Karpas-422 (cell line): Measurements from ENCODE around the gene FAHD1. TPM values are rescaled to one million over a fixed set of nuclear protein-coding genes. Genes with fewer than 3 reads are reported as not detected.

Experiments
- DNase-seq: peaks from one replicate; pipeline ENCODE4 v3.0.0-alpha.2; 2015
- H2AFZ ChIP-seq: fragments of 200-600 bp; sonication (generic); 2 replicates; pipeline ENCODE4 v1.6.1; 2014; ENCODE audit warnings: antibody characterized with exemption, low read length, mixed read lengths
- H3K27ac ChIP-seq: fragments of 200-600 bp; sonication (generic); 2 replicates; pipeline ENCODE4 v1.5.1; 2014; ENCODE audit warnings: mild to moderate bottlenecking, low read length, moderate library complexity
- H3K27me3 ChIP-seq: fragments of 200-600 bp; sonication (generic); 2 replicates; pipeline ENCODE4 v1.6.1; 2014; ENCODE audit warnings: low read length, mixed read lengths
- H3K36me3 ChIP-seq: fragments of 200-600 bp; sonication (generic); 2 replicates; pipeline ENCODE4 v1.6.1; 2014; ENCODE audit warnings: low read length, mixed read lengths; ENCODE audit not compliant: insufficient read depth
- H3K4me1 ChIP-seq: fragments of 200-600 bp; sonication (generic); 2 replicates; pipeline ENCODE4 v1.6.1; 2014; ENCODE audit warnings: mild to moderate bottlenecking, low read length, mixed read lengths
- H3K4me2 ChIP-seq: fragments of 200-600 bp; sonication (generic); 2 replicates; pipeline ENCODE4 v1.6.1; 2014; ENCODE audit warnings: low read length, low read depth, mild to moderate bottlenecking; ENCODE audit not compliant: poor library complexity, severe bottlenecking
- H3K4me3 ChIP-seq: fragments of 200-600 bp; sonication (generic); 2 replicates; pipeline ENCODE4 v1.5.1; 2014; ENCODE audit warnings: mild to moderate bottlenecking, antibody characterized with exemption, low read length, mixed read lengths
- H3K79me2 ChIP-seq: fragments of 200-600 bp; sonication (generic); 2 replicates; pipeline ENCODE4 v1.6.1; 2014; ENCODE audit warnings: mild to moderate bottlenecking, low read length, mixed read lengths
- H3K9ac ChIP-seq: fragments of 200-600 bp; sonication (generic); 2 replicates; pipeline ENCODE4 v1.6.0; 2014; ENCODE audit warnings: low read length
- H3K9me2 ChIP-seq: fragments of 200-600 bp; sonication (generic), shearing (Covaris generic); replicated peaks from 2 replicates; pipeline ENCODE4 v1.6.0; 2014; ENCODE audit warnings: mild to moderate bottlenecking, low read length, moderate library complexity; ENCODE audit not compliant: insufficient read depth
- H3K9me3 ChIP-seq: fragments of 300-700, 200-600 bp; sonication (generic); 2 replicates; pipeline ENCODE4 v1.6.1; 2014; ENCODE audit warnings: low read length, mixed read lengths
- H4K20me1 ChIP-seq: fragments of 200-600 bp; sonication (generic); 2 replicates; pipeline ENCODE4 v1.6.1; 2014; ENCODE audit warnings: mild to moderate bottlenecking, antibody characterized with exemption, low read length, low read depth; ENCODE audit not compliant: insufficient read depth
- total RNA-seq: library from RNA; depleted of rRNA; stranded (reverse); fragments of >200 nt; shearing (Covaris generic); gene quantifications from 2 replicates; pipeline ENCODE4 v1.2.3, GENCODE V29; 2014; ENCODE audit warnings: low replicate concordance

The FAHD1 gene
- total RNA-seq, 1 experiment from 2014 or later: 12.6 TPM

DNA sequence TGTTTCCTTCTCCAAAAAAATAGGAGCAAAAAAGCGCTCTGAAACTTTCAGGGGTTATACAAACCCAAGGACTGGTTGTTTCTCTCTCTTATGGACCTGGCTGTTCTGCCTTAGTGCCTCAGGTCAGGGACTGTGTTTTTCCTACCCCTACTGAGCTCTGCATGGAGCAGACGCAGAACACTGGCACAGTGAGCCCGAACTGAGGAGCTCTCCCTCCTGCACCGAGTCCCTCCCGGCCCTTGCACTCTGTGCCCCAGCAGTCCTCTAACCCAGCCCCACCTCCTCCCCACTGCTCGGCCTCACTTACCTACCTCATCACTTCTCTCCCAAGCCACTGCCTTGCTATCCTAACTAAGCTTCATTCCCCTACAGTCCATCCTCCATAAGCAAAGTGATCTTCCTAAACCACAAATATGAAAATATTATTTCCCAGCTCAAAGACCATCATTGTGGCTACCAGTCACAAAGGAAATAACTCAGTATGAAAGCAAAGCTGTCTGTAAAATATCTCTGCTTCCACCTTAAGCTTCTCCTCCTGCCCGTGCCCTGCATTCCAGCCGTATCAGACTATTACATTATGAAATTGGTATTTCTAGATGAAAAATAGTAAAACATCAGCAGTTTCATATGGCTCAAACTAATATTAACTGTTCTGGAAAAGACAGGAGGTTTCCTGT lies 31.3 kb downstream of the FAHD1 start:
- Histone ChIP-seq H4K20me1 (no peaks in the 10 kb centered on the region), H3K9me2 (no peaks in the 10 kb centered on the region), H3K9ac (no peak overlapping the region), H3K27me3 (no peaks in the 10 kb centered on the region), H2AFZ (no peak overlapping the region), H3K4me1 (no peaks in the 10 kb centered on the region), H3K4me2 (no peak overlapping the region), H3K79me2 (no peaks in the 10 kb centered on the region), H3K27ac (no peak overlapping the region), H3K9me3 (no peaks in the 10 kb centered on the region), H3K36me3 (no peaks in the 10 kb centered on the region), H3K4me3 (no peak overlapping the region)
- no peak for DNase-seq

DNA sequence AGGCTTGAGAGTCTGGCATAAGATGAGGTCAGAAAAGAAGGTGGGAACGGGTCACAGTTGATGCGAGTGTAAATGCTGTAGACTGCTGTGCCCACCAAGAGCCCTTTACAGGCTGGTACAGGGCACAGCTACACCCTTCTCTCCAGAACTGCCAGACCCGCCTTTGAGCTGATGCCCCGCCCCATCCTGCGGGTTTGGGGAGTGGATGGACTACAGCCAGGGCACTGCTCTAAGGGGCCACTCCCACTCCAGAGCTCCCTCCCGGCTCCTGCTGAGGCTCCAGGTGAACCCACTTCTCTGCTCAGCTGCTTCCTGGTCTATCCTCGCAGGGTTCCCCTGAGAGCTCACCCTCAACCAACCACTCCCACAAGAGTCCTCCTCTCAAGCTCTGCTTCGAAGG lies 32.6 kb downstream of the FAHD1 start:
- H3K79me2 ChIP-seq: no peaks in the 10 kb centered on the region
- no peaks in the 10 kb centered on the region for H3K36me3 ChIP-seq
- DNase-seq: no peak
- H4K20me1 ChIP-seq: no peaks in the 10 kb centered on the region
- no peaks in the 10 kb centered on the region for H3K27me3 ChIP-seq
- H3K4me1 ChIP-seq: peaks cover 3% of the 10 kb centered on the region; the same call in 1 of the 2 replicates
- no peak overlapping the region for H2AFZ ChIP-seq
- H3K27ac ChIP-seq: no peak overlapping the region
- H3K4me2 ChIP-seq: no peak overlapping the region
- H3K9ac ChIP-seq: no peak overlapping the region
- H3K9me3 ChIP-seq: no peaks in the 10 kb centered on the region
- H3K9me2 ChIP-seq: no peaks in the 10 kb centered on the region
- no peak overlapping the region for H3K4me3 ChIP-seq

DNA sequence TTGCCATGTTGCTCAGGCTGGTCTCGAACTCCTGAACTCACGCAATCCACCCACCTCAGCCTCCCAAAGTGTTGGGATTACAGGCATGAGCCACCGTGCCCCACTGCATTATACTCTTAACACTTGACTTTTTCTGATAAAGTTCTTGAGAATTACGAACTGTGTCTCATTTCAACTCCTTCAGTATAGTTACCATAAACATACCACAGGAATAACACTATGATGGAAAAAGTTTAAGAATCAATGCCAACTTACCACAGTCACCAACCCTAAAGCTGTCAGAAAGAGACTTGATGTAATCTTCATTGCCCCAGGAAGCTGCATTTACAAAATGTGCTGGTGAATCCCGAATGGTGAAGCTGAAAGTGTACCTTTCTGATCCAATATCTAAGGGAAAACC lies 34.7 kb downstream of the FAHD1 start:
- H3K9ac ChIP-seq: no peak overlapping the region
- H3K9me3 ChIP-seq: no peaks in the 10 kb centered on the region
- DNase-seq: no peak
- H3K4me1 ChIP-seq: peaks cover 3% of the 10 kb centered on the region; the same call in 1 of the 2 replicates
- no peak overlapping the region for H3K27ac ChIP-seq
- H3K4me3 ChIP-seq: no peak overlapping the region
- H3K27me3 ChIP-seq: no peaks in the 10 kb centered on the region
- no peak overlapping the region for H2AFZ ChIP-seq
- no peaks in the 10 kb centered on the region for H3K79me2 ChIP-seq
- H3K36me3 ChIP-seq: no peaks in the 10 kb centered on the region
- H4K20me1 ChIP-seq: no peaks in the 10 kb centered on the region
- no peaks in the 10 kb centered on the region for H3K9me2 ChIP-seq
- no peak overlapping the region for H3K4me2 ChIP-seq

DNA sequence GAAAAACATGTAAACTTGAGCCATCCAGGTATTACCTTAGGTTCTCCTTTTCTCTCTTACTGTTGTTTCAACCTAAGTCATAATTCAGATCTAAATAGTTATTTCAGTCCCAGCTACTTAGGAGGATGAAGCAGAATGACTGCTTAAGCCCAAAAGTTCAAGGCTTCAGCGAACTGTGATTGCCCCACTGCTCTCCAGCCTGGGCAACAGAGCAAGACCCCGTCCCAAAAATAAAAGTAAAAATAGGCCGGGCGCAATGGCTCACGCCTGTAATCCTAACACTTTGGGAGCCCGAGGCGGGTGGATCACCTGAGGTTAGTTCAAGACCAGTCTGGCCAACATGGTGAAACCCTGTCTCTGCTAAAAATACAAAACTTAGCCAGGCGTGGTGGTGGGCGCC lies 35.4 kb downstream of the FAHD1 start:
- H2AFZ ChIP-seq: no peak overlapping the region
- no peak overlapping the region for H3K4me3 ChIP-seq
- no peak overlapping the region for H3K9ac ChIP-seq
- H3K9me3 ChIP-seq: no peaks in the 10 kb centered on the region
- no peaks in the 10 kb centered on the region for H3K36me3 ChIP-seq
- H3K79me2 ChIP-seq: no peaks in the 10 kb centered on the region
- peaks cover 3% of the 10 kb centered on the region; the same call in 1 of the 2 replicates for H3K4me1 ChIP-seq
- H3K9me2 ChIP-seq: no peaks in the 10 kb centered on the region
- H3K4me2 ChIP-seq: no peak overlapping the region
- no peak for DNase-seq
- no peaks in the 10 kb centered on the region for H4K20me1 ChIP-seq
- no peaks in the 10 kb centered on the region for H3K27me3 ChIP-seq
- no peak overlapping the region for H3K27ac ChIP-seq

DNA sequence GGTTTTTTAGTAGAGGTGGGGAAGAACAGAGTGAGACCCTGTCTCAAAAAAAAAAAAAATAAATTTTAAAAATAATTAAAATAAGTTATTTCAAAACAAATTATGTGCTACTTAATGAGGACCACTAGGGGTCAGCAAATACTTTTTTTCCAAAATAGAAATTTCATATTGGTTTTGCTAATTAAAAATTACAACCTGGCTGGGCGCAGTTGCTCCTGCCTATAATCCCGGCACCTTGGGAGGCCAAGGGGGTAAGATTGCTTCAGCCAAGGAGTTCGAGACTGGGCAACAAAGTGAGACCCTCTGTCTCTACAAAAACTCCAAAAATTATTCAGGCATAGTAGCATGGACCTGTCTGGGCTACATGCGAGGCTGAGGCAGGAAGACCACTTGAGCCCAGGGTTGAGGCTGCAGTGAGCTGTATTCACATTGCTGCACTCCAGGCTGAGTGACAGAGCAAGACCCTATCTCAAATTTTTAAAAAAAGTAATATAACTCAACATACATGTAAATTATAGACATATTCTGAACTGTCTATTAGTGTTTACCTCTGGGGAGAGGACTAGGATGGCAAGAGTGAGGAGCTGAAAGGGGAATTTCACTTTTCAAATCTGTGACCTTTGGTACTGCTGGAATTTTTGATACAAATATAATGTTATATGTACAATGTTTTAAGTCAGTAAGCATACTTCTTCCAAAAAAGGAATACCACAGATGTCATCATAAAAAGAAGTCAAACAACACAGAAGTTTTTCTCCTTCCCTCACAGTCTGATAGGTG lies 36.9 kb downstream of the FAHD1 start:
- Histone ChIP-seq H3K4me3 (no peak overlapping the region), H3K9me2 (no peaks in the 10 kb centered on the region), H3K36me3 (no peaks in the 10 kb centered on the region), H3K4me2 (no peak overlapping the region), H3K27ac (no peak overlapping the region), H3K27me3 (no peaks in the 10 kb centered on the region), H3K4me1 (peaks cover 3% of the 10 kb centered on the region; the same call in 1 of the 2 replicates), H3K9ac (no peak overlapping the region), H4K20me1 (no peaks in the 10 kb centered on the region), H2AFZ (no peak overlapping the region), H3K9me3 (no peaks in the 10 kb centered on the region), H3K79me2 (no peaks in the 10 kb centered on the region)
- DNase-seq: peak; percentile 78

DNA sequence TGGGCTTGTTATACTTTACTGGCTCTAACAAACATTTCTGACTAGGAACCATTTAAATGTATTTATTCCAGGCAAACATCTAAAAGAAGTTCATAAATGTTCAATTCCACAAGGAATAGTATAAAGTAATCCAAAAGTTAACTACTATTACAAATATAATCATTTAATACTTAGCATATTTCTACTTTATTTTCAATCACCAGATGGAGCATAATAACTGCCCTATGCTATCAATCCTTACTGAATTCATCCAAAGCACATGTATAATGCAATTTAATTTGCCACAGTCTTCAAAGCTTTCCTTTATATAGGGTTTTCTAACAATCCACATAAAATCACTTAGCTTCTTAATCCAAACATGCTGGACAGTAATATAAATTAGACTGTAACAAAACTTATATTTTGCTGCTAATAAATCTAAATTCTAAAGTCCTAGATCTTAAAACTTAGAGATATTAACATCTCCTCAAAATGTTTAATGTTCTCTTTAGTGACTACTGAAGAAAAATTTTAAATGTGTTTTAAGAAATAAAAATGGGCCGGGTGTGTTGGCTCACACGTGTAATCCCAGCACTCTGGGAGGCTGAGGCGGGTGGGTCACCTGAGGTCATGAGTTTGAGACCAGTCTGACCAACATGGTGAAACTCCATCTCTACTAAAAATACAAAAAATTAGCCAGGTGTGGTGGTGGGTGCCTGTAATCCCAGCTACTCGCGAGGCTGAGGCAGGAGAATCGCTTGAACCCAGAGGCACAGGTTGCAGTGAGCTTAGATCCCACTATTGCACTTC lies 39.1 kb downstream of the FAHD1 start:
- H3K4me2 ChIP-seq: no peak overlapping the region
- H3K4me3 ChIP-seq: no peak overlapping the region
- H3K9me3 ChIP-seq: no peaks in the 10 kb centered on the region
- H3K79me2 ChIP-seq: no peaks in the 10 kb centered on the region
- no peak overlapping the region for H3K27ac ChIP-seq
- H3K36me3 ChIP-seq: no peaks in the 10 kb centered on the region
- no peaks in the 10 kb centered on the region for H3K27me3 ChIP-seq
- no peak overlapping the region for H2AFZ ChIP-seq
- peaks cover 3% of the 10 kb centered on the region; the same call in 1 of the 2 replicates for H3K4me1 ChIP-seq
- H3K9ac ChIP-seq: no peak overlapping the region
- no peaks in the 10 kb centered on the region for H3K9me2 ChIP-seq
- H4K20me1 ChIP-seq: no peaks in the 10 kb centered on the region
- no peak for DNase-seq

DNA sequence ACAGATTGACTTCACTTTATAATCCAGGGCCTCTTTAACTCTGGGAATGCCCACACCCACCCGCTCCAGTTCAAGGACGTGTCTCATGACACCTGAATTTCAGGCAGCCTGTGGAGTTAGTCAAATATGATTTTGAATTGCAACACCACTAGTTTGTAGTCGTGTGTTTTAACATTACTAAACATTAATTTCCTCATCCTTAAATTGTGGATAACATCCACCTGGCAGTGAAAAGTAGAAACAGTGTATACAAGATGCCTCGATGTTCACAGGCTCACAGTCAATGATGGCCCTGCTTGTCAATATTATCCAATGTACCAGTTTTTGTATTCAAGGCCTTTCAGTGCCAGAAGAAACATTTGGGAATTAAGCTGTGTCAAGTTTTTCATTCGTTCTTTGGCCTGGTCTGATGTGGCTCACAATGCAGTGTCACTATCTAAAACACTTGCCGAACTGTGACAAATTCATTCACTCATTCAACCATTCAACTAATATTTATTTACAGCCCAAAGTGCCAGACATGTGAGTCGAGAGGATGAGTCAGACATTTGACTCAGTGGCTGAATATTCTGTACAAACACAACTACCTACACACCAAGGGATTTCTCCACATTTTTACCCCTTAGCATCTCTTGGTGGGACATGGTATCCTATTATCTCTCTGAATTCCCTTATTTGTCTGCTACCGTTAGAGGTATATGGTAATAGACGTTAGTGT lies 43.5 kb downstream of the FAHD1 start:
- H4K20me1 ChIP-seq: no peaks in the 10 kb centered on the region
- H3K9ac ChIP-seq: no peak overlapping the region
- no peak overlapping the region for H2AFZ ChIP-seq
- no peak for DNase-seq
- H3K4me1 ChIP-seq: no peaks in the 10 kb centered on the region
- H3K79me2 ChIP-seq: no peaks in the 10 kb centered on the region
- H3K4me2 ChIP-seq: no peak overlapping the region
- H3K36me3 ChIP-seq: no peaks in the 10 kb centered on the region
- no peaks in the 10 kb centered on the region for H3K9me3 ChIP-seq
- no peak overlapping the region for H3K27ac ChIP-seq
- no peak overlapping the region for H3K4me3 ChIP-seq
- no peaks in the 10 kb centered on the region for H3K27me3 ChIP-seq
- H3K9me2 ChIP-seq: no peaks in the 10 kb centered on the region
